Endodermal cell (in vitro differentiated cells): Measurements from ENCODE around the gene RERE. TPM values are rescaled to one million over a fixed set of nuclear protein-coding genes. Genes with fewer than 3 reads are reported as not detected.

Source experiments
- DNase-seq: peaks from one replicate; pipeline ENCODE4 v3.0.0-alpha.2; 2017
- H3K27ac ChIP-seq: 2 replicates; pipeline ENCODE4 v1.5.1; 2013; ENCODE audit warnings: mild to moderate bottlenecking, low read depth, low read length, moderate library complexity
- H3K27me3 ChIP-seq: 2 replicates; pipeline ENCODE4 v1.6.1; 2013; ENCODE audit warnings: mild to moderate bottlenecking, low read length, moderate library complexity; ENCODE audit not compliant: insufficient read depth, control insufficient read depth, poor library complexity, severe bottlenecking
- H3K36me3 ChIP-seq: 2 replicates; pipeline ENCODE4 v1.7.0; 2013; ENCODE audit warnings: mild to moderate bottlenecking, low read length, moderate library complexity; ENCODE audit not compliant: control insufficient read depth, insufficient read depth
- H3K4me1 ChIP-seq: one replicate; pipeline ENCODE4 v1.7.0; 2013; ENCODE audit warnings: low read length; ENCODE audit not compliant: control insufficient read depth, insufficient read depth
- H3K4me3 ChIP-seq: 2 replicates; pipeline ENCODE4 v1.5.1; 2013; ENCODE audit warnings: mild to moderate bottlenecking, low read length, moderate library complexity
- H3K9ac ChIP-seq: 2 replicates; pipeline ENCODE4 v1.6.1; 2013; ENCODE audit warnings: mild to moderate bottlenecking, low read length, moderate library complexity; ENCODE audit not compliant: poor library complexity, severe bottlenecking; ENCODE audit errors: extremely low read depth
- H3K9me3 ChIP-seq: 2 replicates; pipeline ENCODE4 v1.6.1; 2013; ENCODE audit warnings: mild to moderate bottlenecking, low read length, moderate library complexity; ENCODE audit not compliant: control insufficient read depth
- H3K27ac Mint-ChIP-seq: 2 replicates; pipeline ENCODE4 v1.8.0; 2020; ENCODE audit warnings: mixed read lengths
- H3K27me3 Mint-ChIP-seq: 2 replicates; pipeline ENCODE4 v1.8.0; 2021; ENCODE audit warnings: mild to moderate bottlenecking, mixed read lengths; ENCODE audit not compliant: insufficient read depth
- H3K36me3 Mint-ChIP-seq: 2 replicates; pipeline ENCODE4 v1.8.0; 2020; ENCODE audit warnings: low read depth, mixed read lengths
- H3K4me1 Mint-ChIP-seq: 2 replicates; pipeline ENCODE4 v1.8.0; 2020; ENCODE audit warnings: mixed read lengths
- H3K4me3 Mint-ChIP-seq: 2 replicates; pipeline ENCODE4 v1.8.0; 2020; ENCODE audit warnings: mild to moderate bottlenecking, moderate library complexity, mixed read lengths
- H3K9me3 Mint-ChIP-seq: 2 replicates; pipeline ENCODE4 v1.8.0; 2020; ENCODE audit warnings: mild to moderate bottlenecking, mixed read lengths
- WGBS, 2 experiments: methylation state at CpG; one replicate each; pipeline versions ENCODE4 v1.1.5 to v1.1.7; 2013; ENCODE audit warnings: missing lambda C conversion rate in 2 of 2, mixed read lengths in 1 of 2; ENCODE audit not compliant: insufficient coverage in 1 of 2, insufficient read length in 1 of 2; 5-methylcytosine and 5-hydroxymethylcytosine counted together
- total RNA-seq, 2 donors: library from RNA; stranded (reverse); fragmentation: NEBNext Ultra II Directional in 1 of 2; extraction: Animal tissue kit (Norgen Biotek cat#: 25700) in 1 of 2; gene quantifications; 2 replicates in 1 of 2; 3 replicates in 1 of 2; pipeline ENCODE4 v1.2.1, GENCODE V29; 2021
- TF ChIP-seq, protein P1 (sequence below): fragments of 200-600 bp; sonication (generic); conservative IDR thresholded peaks from 2 replicates; pipeline ENCODE4 v1.5.0; 2021; ENCODE audit warnings: antibody characterized with exemption, mild to moderate bottlenecking

The RERE gene
- total RNA-seq, 2 donors from 2014 or later: 159 to 179 TPM

DNA sequence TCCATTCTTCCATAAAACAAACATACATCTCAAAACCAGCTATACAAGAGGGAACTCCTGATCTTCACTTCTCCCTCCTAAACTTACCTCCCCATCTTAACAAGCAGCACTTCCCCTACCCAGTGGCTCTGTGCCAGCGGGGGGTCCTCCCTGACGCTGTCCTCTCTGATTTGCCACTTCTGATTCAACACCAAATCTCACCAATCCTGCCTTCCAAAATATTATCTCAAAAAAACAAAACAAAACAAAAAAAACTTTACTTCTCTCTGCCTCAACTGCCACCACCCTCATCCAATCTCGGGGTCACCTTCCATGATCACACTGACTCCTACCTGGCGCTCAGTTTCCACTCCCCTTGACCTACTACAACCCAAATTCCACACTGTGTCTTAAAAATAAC is 426.7 kb downstream of the RERE start:
- DNase-seq: no peak
- H3K36me3 Mint-ChIP-seq: peaks cover 32% of the 10 kb centered on the region
- no peak overlapping the region for H3K27ac Mint-ChIP-seq
- no peak overlapping the region for H3K27ac ChIP-seq
- peaks cover 4% of the 10 kb centered on the region for H3K4me1 ChIP-seq
- peaks cover 11% of the 10 kb centered on the region for H3K4me1 Mint-ChIP-seq
- 89 to 90% methylated on average over 4 of the region's 4 CpGs for WGBS, 2 experiments
- no peaks in the 10 kb centered on the region for H3K9me3 Mint-ChIP-seq
- no peak overlapping the region for H3K4me3 Mint-ChIP-seq
- TF ChIP-seq, protein P1, sequence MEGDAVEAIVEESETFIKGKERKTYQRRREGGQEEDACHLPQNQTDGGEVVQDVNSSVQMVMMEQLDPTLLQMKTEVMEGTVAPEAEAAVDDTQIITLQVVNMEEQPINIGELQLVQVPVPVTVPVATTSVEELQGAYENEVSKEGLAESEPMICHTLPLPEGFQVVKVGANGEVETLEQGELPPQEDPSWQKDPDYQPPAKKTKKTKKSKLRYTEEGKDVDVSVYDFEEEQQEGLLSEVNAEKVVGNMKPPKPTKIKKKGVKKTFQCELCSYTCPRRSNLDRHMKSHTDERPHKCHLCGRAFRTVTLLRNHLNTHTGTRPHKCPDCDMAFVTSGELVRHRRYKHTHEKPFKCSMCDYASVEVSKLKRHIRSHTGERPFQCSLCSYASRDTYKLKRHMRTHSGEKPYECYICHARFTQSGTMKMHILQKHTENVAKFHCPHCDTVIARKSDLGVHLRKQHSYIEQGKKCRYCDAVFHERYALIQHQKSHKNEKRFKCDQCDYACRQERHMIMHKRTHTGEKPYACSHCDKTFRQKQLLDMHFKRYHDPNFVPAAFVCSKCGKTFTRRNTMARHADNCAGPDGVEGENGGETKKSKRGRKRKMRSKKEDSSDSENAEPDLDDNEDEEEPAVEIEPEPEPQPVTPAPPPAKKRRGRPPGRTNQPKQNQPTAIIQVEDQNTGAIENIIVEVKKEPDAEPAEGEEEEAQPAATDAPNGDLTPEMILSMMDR: no peak
- H3K27me3 Mint-ChIP-seq: no peaks in the 10 kb centered on the region
- H3K36me3 ChIP-seq: peaks cover 42% of the 10 kb centered on the region
- no peak overlapping the region for H3K9ac ChIP-seq
- no peaks in the 10 kb centered on the region for H3K9me3 ChIP-seq
- no peak overlapping the region for H3K4me3 ChIP-seq
- H3K27me3 ChIP-seq: no peaks in the 10 kb centered on the region

DNA sequence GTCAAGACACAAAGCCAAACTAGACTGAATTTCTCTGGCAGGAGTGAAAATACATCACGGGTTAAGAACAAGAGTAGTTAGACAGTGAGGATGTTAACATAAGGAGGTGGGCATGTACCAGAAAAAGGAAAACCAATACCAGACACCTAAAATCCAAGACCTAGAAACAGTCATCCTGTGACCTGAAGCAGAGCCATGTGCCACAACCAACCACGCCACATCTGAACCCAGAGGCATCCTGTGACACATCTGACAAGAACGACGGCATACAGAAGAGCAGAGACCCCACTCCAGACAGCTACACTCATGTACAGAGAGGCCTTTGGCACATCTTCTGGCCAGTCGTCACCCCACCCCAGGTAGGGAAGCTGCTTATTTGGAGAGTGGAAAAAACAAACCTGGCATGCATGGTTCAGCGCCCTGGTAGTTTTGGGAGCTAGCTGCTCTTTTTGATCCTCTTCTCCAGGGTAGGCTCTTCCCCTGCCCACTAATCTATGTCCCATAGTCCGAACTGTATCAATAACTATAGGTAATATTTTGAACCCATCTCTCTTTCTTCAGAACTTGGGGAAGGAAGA is 427.4 kb downstream of the RERE start:
- peaks cover 4% of the 10 kb centered on the region for H3K4me1 ChIP-seq
- no peaks in the 10 kb centered on the region for H3K27me3 Mint-ChIP-seq
- no peak for DNase-seq
- H3K4me3 Mint-ChIP-seq: no peak overlapping the region
- H3K9me3 ChIP-seq: no peaks in the 10 kb centered on the region
- no peak overlapping the region for H3K27ac ChIP-seq
- no peak overlapping the region for H3K9ac ChIP-seq
- WGBS, 2 experiments: 96 to 100% methylated on average over 2 to 7 of the region's 7 CpGs
- H3K9me3 Mint-ChIP-seq: no peaks in the 10 kb centered on the region
- H3K4me3 ChIP-seq: no peak overlapping the region
- H3K4me1 Mint-ChIP-seq: peaks cover 12% of the 10 kb centered on the region
- peaks cover 41% of the 10 kb centered on the region for H3K36me3 ChIP-seq
- peaks cover 35% of the 10 kb centered on the region for H3K36me3 Mint-ChIP-seq
- TF ChIP-seq, protein P1: no peak
- no peaks in the 10 kb centered on the region for H3K27me3 ChIP-seq
- H3K27ac Mint-ChIP-seq: no peak overlapping the region

DNA sequence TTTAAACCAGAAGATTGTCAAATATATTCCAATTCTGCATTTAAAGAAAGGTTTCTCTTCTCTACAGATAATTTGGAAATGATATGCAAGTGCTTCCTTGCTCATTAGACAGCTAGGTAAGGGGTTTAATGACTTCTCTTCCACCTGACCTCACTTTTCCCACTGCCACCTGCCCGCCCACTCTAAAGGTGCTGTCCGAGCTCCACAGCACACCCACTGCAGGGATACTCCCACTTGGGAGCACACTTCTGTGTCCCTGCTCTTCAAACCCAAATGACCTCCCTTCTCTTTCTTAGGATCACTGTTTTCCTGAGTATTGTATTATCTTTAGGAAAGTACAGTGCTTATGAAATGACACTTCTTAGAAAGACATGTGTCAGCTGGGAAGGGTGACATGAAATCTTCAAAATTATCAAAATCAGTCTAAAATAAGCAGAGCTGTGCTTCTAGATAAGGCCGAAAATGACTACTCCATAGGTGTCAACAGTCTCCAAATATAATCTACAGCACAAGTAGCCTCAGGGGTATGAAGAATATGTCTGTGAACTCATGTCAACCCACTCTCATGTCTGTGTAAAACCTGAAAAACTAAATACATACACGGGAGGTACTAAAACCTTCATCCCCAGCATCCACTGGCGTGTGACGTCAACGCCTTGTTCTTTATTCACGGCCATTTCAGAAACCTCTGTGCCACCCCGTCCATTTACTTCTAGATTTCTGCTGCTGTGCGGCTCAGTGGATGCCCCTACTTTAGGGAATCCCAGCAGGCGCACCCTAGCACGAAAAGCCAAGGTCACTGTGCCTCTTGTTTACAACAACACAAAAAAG is 428.5 kb downstream of the RERE start:
- no peak overlapping the region for H3K27ac Mint-ChIP-seq
- peaks cover 15% of the 10 kb centered on the region for H3K4me1 Mint-ChIP-seq
- 95 to 98% methylated on average over 7 to 12 of the region's 12 CpGs for WGBS, 2 experiments

More for the DNA sequence above, 428.5 kb downstream of the RERE start:
- DNase-seq: peak; percentile 20
- H3K9me3 Mint-ChIP-seq: no peaks in the 10 kb centered on the region
- no peak overlapping the region for H3K4me3 ChIP-seq
- peaks cover 43% of the 10 kb centered on the region for H3K36me3 ChIP-seq
- H3K9ac ChIP-seq: no peak overlapping the region
- H3K36me3 Mint-ChIP-seq: peaks cover 42% of the 10 kb centered on the region
- no peaks in the 10 kb centered on the region for H3K27me3 Mint-ChIP-seq
- H3K27me3 ChIP-seq: no peaks in the 10 kb centered on the region
- TF ChIP-seq, protein P1: no peak
- H3K4me3 Mint-ChIP-seq: no peak overlapping the region
- H3K9me3 ChIP-seq: no peaks in the 10 kb centered on the region
- no peak overlapping the region for H3K27ac ChIP-seq
- peaks cover 4% of the 10 kb centered on the region for H3K4me1 ChIP-seq
